Kidney (tissue), 14 donors: Measurements from ENCODE around the gene SHLD3. TPM values are rescaled to one million over a fixed set of nuclear protein-coding genes. Genes with fewer than 3 reads are reported as not detected.

ENCODE experiments used
- DNase-seq, 5 donors: peaks; one replicate each; pipeline ENCODE4 v3.0.0-alpha.2; 2013 to 2020
- FAIRE-seq: peaks from 2 replicates; lab custom pipeline; 2012; peaks lifted over from hg19 to GRCh38; lab: Jason Lieb, UNC
- H3K27ac ChIP-seq, 2 donors: one replicate each; pipeline ENCODE4 v1.7.0; 2013; ENCODE audit warnings: low read depth in 2 of 2, low read length in 2 of 2, inconsistent platforms in 1 of 2
- H3K27me3 ChIP-seq: one replicate; pipeline ENCODE4 v1.7.1; 2013; ENCODE audit warnings: low read length, inconsistent platforms; ENCODE audit not compliant: control insufficient read depth, insufficient read depth
- H3K36me3 ChIP-seq, 3 donors: one replicate each; pipeline versions ENCODE4 v1.7.0 to v1.7.1; 2013; ENCODE audit warnings: low read length in 3 of 3, control low read depth in 1 of 3, inconsistent platforms in 1 of 3; ENCODE audit not compliant: insufficient read depth in 3 of 3, control insufficient read depth in 2 of 3
- H3K4me1 ChIP-seq, 3 donors: one replicate each; pipeline versions ENCODE4 v1.7.0 to v1.7.1; 2013; ENCODE audit warnings: low read length in 3 of 3, inconsistent platforms in 1 of 3, low read depth in 1 of 3; ENCODE audit not compliant: control insufficient read depth in 2 of 3, insufficient read depth in 2 of 3
- H3K4me3 ChIP-seq, 3 donors: one replicate each; pipeline versions ENCODE4 v1.7.0 to v1.8.1; 2013; ENCODE audit warnings: low read length in 3 of 3, control low read depth in 1 of 3, inconsistent platforms in 1 of 3
- H3K9ac ChIP-seq, 3 donors: one replicate each; pipeline versions ENCODE4 v1.7.0 to v1.7.1; 2013; ENCODE audit warnings: low read length in 3 of 3, control low read depth in 1 of 3, inconsistent platforms in 1 of 3
- H3K9me3 ChIP-seq, 3 donors: one replicate each; pipeline versions ENCODE4 v1.7.0 to v1.7.1; 2013; ENCODE audit warnings: low read length in 3 of 3, control low read depth in 1 of 3, inconsistent platforms in 1 of 3; ENCODE audit not compliant: control insufficient read depth in 2 of 3, insufficient read depth in 1 of 3
- intact Hi-C: fragments of 100-400 bp; cut with DNase I; formaldehyde crosslinking; loops from one replicate; pipeline ENCODE4 v1.11.1; 2022
- polyA plus RNA-seq: library from polyadenylated mRNA; stranded (reverse); fragments of 350-450 nt; fragmentation: Illumina TruSeq; extraction: RNeasy Lipid Tissue Mini Kit (QIAGEN cat#74804); gene quantifications from one replicate; pipeline ENCODE4 v1.2.3, GENCODE V29; 2014; ENCODE audit warnings: low read depth, low replicate concordance; ENCODE audit not compliant: insufficient read depth
- total RNA-seq: library from RNA; stranded (reverse); fragmentation: NEBNext Ultra II Directional; extraction: Animal tissue kit (Norgen Biotek cat#: 25700); gene quantifications from one replicate; pipeline ENCODE4 v1.2.1, GENCODE V29; 2021
- TF ChIP-seq, protein P1 (sequence below): IDR thresholded peaks from 3 replicates; pipeline ENCODE4 v1.5.1; 2012; ENCODE audit warnings: mild to moderate bottlenecking, moderate library complexity, borderline replicate concordance; ENCODE audit not compliant: insufficient read depth; ENCODE audit errors: extremely low read depth
- donor health status: control.
- donor health status: control.
- donor health status: control.
- donor health status: control.
- donor health status: control.
- donor health status: DM: yes; HTN: yes; CAD: no.
- donor health status: Normal renal cell carcinoma (clear cell type).

Gene SHLD3
- total and polyA plus RNA-seq, 2 donors from 2014 or later = 2.5 TPM

DNA sequence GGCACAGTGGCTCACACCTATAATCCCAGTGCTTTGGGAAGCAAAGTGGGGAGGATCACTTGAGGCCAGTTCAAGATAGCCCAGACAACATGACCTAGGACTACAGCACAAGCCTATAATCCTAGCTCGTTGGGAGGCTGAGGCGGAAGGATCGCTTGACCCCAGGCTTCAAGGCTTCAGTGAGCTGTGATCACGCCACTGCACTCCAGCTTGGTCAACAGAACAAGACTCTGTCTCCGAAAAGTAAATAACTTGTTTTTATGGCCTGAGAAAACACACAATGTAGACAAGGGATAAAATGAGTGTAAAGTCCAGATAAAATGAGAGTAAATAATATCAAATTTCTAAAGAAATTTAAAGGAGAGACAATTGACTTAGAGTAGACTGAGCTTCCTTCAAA, 26.3 kb downstream of the SHLD3 start:
- no peaks in the 10 kb centered on the region for H3K27me3 ChIP-seq
- no peak overlapping the region for H3K4me3 ChIP-seq
- H3K4me1 ChIP-seq = no peaks in the 10 kb centered on the region
- peaks cover 0 to 4% (median 3%) of the 10 kb centered on the region in 3 donors for H3K36me3 ChIP-seq
- intact Hi-C loops = no loop called here
- no peak overlapping the region for H3K27ac ChIP-seq
- H3K9ac ChIP-seq = no peak overlapping the region
- TF ChIP-seq, protein P1, sequence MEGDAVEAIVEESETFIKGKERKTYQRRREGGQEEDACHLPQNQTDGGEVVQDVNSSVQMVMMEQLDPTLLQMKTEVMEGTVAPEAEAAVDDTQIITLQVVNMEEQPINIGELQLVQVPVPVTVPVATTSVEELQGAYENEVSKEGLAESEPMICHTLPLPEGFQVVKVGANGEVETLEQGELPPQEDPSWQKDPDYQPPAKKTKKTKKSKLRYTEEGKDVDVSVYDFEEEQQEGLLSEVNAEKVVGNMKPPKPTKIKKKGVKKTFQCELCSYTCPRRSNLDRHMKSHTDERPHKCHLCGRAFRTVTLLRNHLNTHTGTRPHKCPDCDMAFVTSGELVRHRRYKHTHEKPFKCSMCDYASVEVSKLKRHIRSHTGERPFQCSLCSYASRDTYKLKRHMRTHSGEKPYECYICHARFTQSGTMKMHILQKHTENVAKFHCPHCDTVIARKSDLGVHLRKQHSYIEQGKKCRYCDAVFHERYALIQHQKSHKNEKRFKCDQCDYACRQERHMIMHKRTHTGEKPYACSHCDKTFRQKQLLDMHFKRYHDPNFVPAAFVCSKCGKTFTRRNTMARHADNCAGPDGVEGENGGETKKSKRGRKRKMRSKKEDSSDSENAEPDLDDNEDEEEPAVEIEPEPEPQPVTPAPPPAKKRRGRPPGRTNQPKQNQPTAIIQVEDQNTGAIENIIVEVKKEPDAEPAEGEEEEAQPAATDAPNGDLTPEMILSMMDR = no peak
- DNase-seq (no peak), FAIRE-seq (no peak)
- no peaks in the 10 kb centered on the region for H3K9me3 ChIP-seq

DNA sequence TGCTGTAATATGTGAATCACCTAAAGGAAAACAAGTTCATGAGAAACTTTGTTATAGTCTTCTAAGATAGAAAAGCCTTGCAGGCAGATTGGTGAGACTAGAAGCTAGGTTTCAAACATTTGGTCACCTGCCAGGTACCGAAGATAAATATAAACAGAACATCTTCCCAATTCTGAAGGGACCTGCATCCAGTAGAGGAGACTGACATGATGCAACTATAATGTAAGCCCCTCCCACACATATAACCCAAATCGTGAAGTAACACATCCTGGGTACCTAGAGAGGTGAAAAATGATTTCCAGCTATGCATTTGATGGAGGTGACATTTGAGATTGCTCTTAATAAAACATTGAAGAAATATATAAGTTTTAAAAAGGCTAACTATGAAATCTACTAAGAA, 29.9 kb downstream of the SHLD3 start:
- H3K4me1 ChIP-seq = no peaks in the 10 kb centered on the region
- no peak for DNase-seq
- H3K36me3 ChIP-seq = peaks cover 3 to 4% (median 3%) of the 10 kb centered on the region in 3 donors
- intact Hi-C loops = no loop called here
- H3K4me3 ChIP-seq = no peak overlapping the region
- TF ChIP-seq, protein P1 = no peak
- H3K27ac ChIP-seq = no peak overlapping the region
- H3K27me3 ChIP-seq = no peaks in the 10 kb centered on the region
- no peaks in the 10 kb centered on the region for H3K9me3 ChIP-seq
- no peak for FAIRE-seq
- no peak overlapping the region for H3K9ac ChIP-seq

DNA sequence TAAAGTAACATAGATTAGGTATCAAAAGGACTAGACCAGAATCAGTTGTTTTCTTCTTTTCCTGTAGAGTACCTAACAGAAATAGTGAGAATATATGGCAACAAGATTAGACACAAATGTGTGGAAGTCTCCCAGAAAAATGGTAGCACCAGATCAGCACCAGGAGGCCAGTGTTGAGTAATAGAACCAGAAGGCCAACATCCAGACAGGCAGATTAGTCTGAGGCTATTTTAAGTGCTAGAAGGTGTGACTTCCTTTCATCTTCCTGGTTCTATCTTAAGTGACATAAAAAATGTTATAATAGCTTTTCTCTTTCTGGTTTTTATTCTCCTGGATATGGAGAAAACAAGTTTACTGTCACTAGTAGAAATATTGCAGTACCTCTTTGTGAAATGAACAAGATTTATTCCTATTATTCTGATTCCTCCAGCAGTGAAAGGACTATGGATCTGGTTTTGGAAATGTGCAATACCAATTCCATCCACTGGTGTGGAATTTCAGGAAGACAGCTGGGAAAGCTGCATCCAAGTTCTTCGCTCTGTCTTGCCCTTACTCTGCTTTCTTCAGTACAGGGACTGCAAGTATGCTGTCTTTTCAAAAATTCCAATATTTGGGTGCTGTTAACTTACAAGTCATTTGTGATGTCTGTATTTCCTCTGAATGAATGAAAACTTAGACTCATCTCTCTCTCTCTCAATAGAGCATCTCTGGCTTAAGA, 39.1 kb downstream of the SHLD3 start:
- no peaks in the 10 kb centered on the region for H3K4me1 ChIP-seq
- DNase-seq (peak in 2 of 5 donors; percentile 6 to 7), FAIRE-seq (no peak)
- H3K9me3 ChIP-seq = no peaks in the 10 kb centered on the region
- intact Hi-C loops = no loop called here
- H3K27me3 ChIP-seq = no peaks in the 10 kb centered on the region
- no peak overlapping the region for H3K27ac ChIP-seq
- TF ChIP-seq, protein P1 = peak; percentile 26
- H3K36me3 ChIP-seq = peaks cover under 1 to 12% (median 3%) of the 10 kb centered on the region in 3 donors
- H3K4me3 ChIP-seq = no peak overlapping the region
- H3K9ac ChIP-seq = no peak overlapping the region
